HG03378 (cell line): ENCODE data around the gene ADGRL2.

Source experiments
- ATAC-seq: cut with Tn5 transposase; IDR thresholded peaks from one replicate; pipeline ENCODE4 v1.9.1; 2021; ENCODE audit warnings: mild to moderate bottlenecking, moderate library complexity; ENCODE audit not compliant: unreplicated experiment

The ADGRL2 gene

DNA sequence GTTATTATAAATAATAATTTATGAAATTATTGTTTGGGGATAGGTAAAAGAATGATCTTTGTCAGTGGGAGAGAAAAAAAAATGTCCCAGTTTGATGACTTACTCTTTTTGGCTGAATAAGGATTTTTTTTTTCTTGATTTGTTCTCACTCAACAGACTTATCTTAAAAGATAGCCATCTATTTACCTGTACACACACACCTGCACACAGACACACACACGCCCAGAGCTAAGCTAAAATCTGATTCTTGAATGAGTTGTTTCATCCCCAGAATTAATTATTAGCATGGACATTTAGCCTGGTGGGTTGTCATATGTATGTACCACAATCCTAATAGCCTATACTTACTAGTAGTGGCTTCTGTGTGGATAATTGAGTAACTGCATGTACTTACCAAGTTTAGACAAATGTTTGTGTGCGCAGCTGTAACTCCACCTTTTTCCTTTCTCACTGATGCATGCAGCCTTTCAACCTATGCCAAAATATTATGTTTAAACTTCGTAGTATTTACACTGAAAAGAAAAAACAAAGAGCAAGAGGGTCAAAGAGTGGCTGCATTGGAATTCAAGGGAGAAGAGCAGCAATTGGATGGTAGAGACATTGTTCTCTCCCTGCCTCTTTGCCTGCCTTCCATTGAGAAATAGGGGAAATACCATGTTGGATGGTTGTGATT, 174.3 kb downstream of the ADGRL2 start:
- no peak for ATAC-seq

- ATAC-seq: no peak
Measured at GRCh38 chr1:81976539-81976938, 175.8 kb downstream of the ADGRL2 start.

DNA sequence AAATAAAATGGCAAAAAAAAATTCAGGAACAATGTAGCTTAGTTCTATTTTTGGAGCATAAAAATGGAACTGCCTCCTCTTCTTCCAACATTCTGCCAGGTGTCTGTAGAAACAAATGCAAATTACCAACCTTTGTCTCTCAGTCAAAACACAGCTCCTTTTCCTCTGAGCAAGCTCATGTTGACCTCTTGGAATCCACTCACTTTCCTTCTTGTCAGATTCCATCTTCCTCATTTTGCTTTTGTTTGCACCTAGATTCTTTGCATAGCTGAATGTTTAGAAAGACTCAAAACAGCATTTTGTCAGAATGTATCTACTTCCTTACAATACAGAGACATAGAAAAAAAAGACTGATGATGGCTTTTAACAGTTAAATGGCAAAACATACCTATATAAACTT, 178.2 kb downstream of the ADGRL2 start:
- ATAC-seq: no peak

- no peak for ATAC-seq
Measured at GRCh38 chr1:81982523-81982922, 181.8 kb downstream of the ADGRL2 start.

- no peak for ATAC-seq
Measured at GRCh38 chr1:81989524-81989923, 188.8 kb downstream of the ADGRL2 start.

DNA sequence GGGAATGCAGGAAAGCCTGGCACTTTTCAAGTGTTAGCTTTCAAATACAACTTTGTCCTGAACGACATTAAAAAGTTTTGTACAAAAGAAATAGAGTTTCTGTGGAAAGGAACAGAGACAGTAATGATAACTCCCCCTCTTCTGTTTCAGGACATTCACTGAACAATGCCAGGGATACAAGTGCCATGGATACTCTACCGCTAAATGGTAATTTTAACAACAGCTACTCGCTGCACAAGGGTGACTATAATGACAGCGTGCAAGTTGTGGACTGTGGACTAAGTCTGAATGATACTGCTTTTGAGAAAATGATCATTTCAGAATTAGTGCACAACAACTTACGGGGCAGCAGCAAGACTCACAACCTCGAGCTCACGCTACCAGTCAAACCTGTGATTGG, 189.5 kb downstream of the ADGRL2 start:
- ATAC-seq: no peak

DNA sequence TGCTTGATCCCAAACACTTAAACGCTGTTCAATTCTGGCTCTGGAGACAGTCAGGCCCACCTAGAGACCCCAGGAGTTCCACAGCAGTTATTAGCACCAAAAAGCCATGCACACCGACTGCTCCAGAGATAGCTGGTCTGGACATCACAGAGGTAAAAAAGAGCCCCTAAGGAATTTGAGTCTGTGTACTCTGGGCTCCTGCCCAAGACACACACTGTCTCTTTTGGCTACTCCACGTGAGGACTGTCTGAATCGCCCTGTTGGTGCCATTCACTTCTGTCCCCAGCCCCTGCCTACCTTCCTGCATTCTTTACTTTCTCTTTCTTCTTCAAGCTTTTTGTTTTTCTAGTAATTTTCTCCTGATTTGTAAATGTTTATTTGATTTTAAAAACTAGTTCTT, 197.4 kb downstream of the ADGRL2 start:
- no peak for ATAC-seq

GRCh38 chr1:81999364-81999763, 198.6 kb downstream of the ADGRL2 start:
- no peak for ATAC-seq

- ATAC-seq: no peak
Measured at GRCh38 chr1:82000221-82000620, 199.5 kb downstream of the ADGRL2 start.

GRCh38 chr1:82001345-82001744, 200.6 kb downstream of the ADGRL2 start:
- no peak for ATAC-seq

DNA sequence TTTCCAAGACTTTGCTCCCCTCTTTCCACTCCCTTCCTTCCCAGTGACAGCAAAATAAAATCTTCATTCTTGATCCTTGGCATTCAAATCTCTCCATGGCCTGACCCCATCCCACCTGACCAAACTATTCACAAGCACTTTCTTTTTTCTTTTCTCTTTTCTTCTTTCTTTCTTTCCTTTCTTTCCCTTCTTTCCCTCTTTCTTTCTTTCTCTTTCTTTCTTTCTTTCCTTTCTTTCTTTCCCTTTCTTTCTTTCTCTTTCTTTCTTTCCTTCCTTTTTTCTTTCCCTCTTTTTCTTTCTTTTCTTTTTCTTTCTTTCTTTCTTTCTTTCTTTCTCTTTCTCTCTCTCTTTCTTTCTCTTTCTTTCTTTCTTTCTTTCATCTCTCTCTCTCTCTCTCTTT, 207.1 kb downstream of the ADGRL2 start:
- ATAC-seq: no peak

- ATAC-seq: no peak
Measured at GRCh38 chr1:82013702-82014101, 213.0 kb downstream of the ADGRL2 start.

- no peak for ATAC-seq
Measured at GRCh38 chr1:82015444-82015843, 214.7 kb downstream of the ADGRL2 start.

DNA sequence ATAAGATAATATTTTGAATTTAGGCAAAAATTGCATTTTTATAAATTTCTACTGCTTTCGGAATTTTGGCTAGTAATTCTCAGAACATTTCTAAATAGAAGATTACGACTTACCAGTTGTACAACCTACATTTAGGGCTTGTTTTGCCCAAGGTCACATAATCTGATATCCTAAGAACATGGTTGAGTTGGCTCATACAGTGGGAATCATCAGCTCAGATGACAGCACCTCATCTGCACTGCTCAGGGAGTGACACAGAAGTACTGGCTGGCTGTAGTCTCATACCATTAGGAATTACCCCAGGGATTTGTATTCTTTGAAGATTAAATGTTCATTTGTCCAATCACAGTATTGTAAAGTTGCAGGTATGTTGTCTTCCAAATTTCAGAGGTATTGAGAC, 217.6 kb downstream of the ADGRL2 start:
- no peak for ATAC-seq

DNA sequence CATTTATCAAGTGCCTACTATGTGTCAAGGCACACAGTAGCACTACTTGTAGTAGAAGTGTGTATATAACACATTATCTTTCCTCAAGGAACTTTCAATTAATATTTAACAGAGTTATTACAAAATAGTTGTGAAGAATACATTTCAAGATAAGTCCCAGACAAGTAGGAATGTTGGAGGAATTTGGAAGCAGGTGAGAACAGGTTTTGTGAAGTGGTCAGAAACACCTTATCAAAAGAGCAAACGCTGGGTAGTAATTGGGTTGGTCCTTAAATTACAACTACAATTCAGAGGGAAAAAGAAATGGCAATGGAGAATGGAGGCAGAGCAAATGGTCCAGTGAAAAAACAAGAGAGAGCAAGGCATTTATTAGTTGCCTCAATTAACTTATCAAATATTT, 218.8 kb downstream of the ADGRL2 start:
- no peak for ATAC-seq

- ATAC-seq: no peak
Measured at GRCh38 chr1:82030830-82031229, 230.1 kb downstream of the ADGRL2 start.

GRCh38 chr1:82032068-82032467, 231.3 kb downstream of the ADGRL2 start:
- ATAC-seq: no peak

DNA sequence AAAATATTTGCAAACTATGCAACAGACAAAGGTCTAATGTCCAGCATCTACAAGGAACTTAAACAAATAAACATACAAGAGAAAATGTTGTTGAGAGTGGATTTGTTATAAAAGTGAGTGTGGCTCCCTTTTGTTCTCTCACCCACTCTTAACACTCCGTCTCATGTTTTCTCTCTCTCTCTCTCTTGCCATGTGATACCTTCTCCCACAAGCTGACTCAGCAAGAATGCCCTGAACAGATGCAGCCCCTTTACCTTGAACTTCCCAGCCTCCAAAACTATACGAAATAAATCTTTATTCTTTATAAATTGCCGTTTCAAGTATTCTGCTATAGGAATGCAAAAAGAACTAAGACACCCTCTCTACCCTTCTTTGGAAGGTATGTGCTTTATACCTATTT, 234.1 kb downstream of the ADGRL2 start:
- ATAC-seq: no peak
